ENCODE results near the gene ARFGAP1. TPM values are rescaled to one million over a fixed set of nuclear protein-coding genes. Genes with fewer than 3 reads are reported as not detected.

ARFGAP1 gene
- total RNA-seq, 1 donor from 2014 or later, result 93.8 TPM

Other genes with a start within 250 kb of the ARFGAP1 start
- 43.7 and 44.7 TPM in 2 replicates for gene YTHDF1, start 56.7 kb upstream of the ARFGAP1 start, total RNA-seq
- not detected in 2 replicates for gene BIRC7, start 36.9 kb upstream of the ARFGAP1 start, total RNA-seq
- gene NKAIN4, start 18.4 kb upstream of the ARFGAP1 start, total RNA-seq, result not detected in 2 replicates
- not detected in 2 replicates for gene COL20A1, start 20.4 kb downstream of the ARFGAP1 start, total RNA-seq
- gene CHRNA4, start 88.5 kb downstream of the ARFGAP1 start, total RNA-seq, result not detected in 2 replicates
- not detected in 2 replicates for gene KCNQ2, start 199.8 kb downstream of the ARFGAP1 start, total RNA-seq
- gene EEF1A2, start 226.3 kb downstream of the ARFGAP1 start, total RNA-seq, result 1.4 and 2.4 TPM in 2 replicates
- 135 and 143 TPM in 2 replicates for gene PPDPF, start 248.0 kb downstream of the ARFGAP1 start, total RNA-seq